Fibroblast of skin of right biceps (primary cell): ENCODE results near the gene JMJD4.
"Not testable (repeated sequence)": the region's sequence is repeated elsewhere in the genome, so short reads cannot be mapped to it uniquely, and the experiment has no call there.

ENCODE experiments used
- DNase-seq: peaks from one replicate; pipeline ENCODE4 v3.0.0-alpha.2; 2013

JMJD4 gene

DNA sequence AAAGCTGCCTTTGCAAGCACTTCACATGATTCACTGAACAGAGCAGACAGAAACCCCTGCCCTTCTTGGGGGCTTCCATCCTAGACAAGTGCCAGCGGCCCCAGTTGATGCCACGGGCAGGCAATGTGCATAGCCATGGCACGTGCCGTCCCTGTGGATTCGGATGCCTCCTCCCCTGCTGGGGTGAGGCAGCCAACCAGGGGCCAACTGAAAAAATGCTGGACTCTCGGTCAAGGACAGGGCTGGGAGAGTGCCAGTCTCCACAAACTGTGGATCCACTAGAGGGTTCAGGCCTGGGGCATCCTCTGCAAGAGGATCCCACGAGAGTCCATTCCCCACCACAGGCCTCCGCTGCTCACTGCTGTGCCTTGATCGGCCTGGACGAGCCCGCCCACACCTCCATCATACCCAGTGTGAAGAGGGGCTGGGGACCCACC, 3.8 kb downstream of the JMJD4 start:
- no peak for DNase-seq

DNA sequence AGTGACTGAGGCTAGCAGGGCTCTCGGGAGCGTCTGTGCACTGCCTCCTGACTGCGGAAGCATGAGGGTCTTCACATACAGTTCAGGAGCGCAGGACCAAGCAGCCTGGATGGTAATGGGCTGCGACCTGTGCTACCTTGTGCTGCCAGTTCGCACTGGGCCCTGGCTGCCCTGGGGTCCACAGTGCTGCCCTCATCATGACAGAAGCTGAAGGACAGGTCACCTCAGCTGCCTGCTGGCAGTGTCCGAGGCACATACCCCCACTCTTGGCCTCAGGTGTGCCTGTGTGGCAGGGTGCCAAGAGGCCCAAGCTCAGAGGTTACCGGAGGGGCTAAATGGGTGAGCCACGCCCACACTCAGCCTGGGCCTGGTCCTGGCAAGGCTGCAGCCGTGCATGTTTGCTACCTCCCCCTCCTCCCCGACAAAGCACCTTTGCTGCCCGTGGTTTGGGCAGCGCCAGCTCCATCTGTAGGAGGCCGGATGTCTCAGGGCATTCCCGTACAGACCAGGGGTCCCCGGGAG, 4.4 kb downstream of the JMJD4 start:
- no peak for DNase-seq

DNA sequence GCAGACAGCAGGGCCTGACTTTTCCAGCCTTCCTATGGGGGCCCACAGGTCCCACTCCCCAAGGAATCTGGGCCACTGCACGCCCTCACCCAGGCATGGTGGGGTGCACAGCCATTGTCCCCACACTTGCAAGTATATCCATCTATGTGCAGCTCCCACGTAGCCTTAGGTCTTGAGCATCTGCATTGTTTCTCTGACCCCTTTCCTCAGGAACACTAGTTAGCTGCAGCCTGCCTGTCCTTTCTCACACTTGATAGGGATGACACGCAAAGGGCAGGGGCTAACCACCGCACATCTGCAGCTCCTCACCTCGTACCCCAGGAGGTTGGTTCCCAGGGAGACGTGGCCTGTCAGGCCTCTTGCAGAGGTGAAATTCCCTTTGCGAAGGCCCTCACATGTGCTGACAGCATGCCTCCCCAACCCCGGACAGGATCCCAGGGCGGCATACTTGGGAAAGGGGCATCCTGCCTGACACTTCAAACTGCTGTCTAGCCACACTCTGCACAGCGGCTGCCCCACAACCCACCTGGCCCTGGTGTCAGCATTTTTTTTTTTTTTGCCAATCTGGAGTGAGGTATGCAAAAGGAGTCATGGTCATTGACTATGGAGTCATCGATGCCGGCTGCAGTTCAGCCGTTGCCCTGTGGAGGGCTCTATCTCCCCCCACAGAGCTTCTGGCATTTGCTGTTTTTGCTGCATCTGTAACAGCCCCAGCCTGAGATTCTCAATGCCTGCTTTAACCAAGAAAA, 5.0 kb downstream of the JMJD4 start:
- DNase-seq = peak; percentile 63

DNA sequence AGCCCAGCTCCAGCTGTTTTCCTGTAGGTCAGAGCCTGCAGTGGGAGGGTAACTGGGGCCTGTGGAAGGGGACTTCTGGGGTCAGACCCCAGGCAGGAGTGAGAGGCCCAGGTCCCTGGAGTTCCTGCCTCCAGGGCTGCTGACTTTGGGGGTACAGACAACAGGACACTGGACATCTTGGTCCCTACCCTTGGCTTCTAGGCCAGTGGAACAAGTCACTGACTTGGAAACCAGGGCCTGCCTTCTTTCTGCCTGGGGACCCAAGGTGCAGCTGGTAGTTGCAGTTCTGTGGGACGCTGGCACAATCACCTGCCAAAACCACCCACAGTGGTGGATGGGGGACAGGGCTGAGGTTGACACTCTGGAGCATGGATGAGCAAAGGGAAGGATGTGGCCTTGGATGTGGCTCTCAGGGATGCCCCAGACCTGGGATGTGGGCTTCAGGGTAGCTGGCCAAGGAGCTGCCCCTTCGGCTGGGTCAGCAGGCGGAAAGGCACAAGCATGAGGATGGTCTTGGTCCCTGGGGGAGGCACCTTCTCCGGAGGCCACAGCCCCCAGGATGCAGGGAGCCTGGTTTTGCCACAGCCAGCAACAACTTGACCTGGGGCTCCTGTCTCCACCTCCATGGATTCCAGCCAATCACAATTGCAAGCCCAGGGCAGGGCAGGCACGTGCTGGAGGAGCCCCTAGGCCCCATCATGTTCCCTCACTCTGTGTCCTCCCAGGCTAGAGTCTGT, 5.8 kb downstream of the JMJD4 start:
- DNase-seq = no peak

GRCh38 chr1:227728892-227729143, 6.3 kb downstream of the JMJD4 start:
- no peak for DNase-seq

DNA sequence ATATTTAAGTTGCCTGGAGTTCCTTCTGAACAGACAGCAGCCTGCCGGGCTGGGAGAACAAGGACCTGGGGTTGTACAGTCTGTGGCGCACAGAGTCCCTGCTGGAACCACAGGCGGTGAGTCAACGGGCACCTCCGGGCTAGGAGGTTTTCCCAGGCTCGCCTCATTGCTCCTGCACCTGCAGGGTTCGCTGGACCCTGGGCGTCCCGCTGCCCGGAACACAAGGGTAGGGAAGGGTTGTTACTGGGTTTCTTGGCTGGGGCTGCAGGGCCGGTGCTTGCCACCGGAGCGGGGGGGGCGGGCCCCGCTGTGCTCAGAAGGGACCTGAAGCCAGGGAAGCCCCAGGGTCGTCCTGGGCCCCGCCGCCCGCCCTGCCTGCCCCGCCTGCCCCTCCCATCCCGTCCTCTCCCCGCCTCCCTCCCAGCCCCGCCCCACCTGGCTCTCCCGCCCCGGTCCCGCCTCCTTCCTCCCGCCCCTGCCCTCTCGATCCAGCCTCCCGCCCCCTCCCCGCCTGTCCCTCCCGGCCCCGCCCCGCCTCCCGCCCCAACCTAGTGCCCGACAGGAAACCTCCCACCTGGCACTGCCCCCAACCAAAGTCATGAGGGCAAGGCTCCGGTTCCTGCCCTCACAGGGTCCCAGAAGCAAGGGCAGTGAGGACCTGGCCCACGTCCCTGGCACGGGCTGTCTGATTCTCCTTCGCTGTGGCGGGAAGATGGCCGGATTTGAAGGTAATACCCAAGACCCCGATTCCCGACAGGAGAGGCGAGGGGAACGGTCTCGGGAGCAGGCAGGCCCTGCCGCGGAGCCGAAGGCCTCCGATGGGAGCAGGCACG, 6.8 kb downstream of the JMJD4 start:
- DNase-seq = peak; percentile 51

DNA sequence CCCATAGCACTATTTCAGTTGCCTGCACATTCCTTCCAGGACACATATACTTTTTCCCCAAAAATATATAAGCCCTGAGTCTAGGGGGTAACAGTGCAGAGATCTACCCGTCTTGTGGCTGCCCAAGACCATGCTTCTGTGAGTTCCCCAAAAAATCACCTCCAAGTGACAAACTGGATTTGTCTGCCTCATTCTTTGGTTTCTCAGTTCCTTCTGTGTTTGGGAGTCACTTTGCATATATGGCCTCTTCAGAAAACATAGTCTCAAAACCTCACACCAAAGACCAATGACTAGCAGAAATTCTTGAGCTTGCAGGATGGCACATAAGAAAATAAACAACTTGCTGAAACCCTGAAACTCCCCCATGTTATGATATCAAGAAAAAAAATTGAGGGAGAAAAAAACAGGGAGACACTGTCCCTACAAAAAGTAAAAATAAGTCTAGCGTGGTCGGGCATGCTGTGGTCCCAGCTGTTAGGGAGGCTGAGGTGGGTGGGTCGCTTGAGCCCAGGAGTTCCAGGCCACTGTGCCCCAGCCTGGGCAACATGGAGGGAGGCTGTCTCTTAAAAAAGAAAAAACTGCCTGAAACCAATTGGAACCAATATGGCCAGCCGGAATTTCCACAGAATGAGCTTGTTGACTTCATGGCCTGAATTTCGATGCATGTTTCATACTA, 8.0 kb downstream of the JMJD4 start:
- no peak for DNase-seq

DNA sequence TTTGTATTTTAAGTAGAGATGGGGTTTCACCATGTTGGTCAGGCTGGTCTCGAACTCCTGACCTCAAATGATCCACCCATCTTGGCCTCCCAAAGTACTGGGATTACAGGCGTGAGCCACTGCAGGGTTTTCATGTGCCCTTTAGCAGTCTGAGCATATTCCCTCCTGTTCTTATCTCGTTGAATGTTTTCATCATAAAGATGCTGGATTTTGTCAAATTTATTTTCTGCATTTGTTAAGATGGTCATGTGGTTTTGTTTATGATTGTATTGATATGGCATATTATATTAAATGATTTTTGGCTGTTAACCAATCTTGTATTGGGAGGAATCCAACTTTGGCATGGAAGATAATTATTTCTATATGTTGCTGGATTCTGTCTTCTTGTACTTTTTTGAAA, 8.8 kb downstream of the JMJD4 start:
- DNase-seq = no peak

DNA sequence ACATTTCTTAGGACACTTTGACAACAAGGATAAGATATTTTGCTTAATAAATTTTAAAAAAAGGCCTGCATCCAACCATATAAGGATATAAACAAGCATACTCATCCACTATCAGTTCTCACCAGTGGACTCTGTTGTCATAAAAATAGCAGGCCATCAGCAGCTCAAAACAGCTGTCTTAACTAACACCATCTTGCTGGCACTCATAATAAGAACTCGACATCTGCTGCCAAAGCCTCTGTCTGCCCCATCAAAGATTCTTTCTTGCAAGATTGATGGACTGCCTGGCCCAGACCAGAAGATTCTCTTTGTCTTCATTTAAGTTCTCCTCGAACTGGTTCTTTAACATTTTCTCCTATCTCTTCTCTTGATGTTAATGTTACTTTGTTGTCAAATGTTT, 10.1 kb downstream of the JMJD4 start:
- DNase-seq = no peak

- DNase-seq = no peak
Observed at GRCh38 chr1:227723474-227723873, 11.6 kb downstream of the JMJD4 start.

DNA sequence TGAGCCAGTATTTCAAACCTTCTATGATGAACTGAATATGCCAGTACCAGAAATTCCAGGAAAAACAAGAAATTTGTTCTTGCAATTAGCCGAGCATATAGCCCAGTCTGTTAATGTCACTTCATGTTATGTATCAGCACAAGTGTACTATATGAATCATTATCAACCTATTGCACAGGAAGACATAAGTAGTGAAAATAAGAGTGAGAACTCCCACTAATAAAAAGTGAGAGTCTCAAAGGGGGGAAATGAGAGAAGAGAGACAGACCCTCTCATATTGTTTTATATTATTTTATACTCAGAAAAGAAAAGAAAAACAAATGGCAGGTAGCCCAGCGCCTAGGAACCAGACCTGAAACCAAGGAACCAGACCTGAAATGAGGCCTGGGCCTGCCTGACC, 16.2 kb downstream of the JMJD4 start:
- no peak for DNase-seq

DNA sequence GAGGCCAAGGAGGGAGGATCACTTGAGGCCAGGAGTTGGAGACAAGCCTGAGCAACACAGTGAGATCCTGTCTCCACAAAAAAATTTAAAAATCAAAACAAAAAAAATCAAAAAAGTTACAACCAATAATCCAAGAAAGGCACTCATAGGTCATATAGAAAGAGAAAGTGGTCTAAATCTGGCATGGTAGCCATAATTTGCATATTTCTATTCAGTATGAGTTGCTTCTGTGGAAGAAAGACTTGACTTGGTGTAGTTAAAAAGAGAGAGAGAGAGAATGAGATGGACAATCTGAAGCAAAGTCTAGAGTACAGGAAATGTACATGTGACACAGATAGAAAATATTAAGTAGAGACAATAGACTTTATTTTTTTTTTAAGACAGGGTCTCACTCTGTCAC, 22.5 kb downstream of the JMJD4 start:
- no peak for DNase-seq

- DNase-seq = not testable (repeated sequence)
Observed at GRCh38 chr1:227710474-227710873, 24.6 kb downstream of the JMJD4 start.

DNA sequence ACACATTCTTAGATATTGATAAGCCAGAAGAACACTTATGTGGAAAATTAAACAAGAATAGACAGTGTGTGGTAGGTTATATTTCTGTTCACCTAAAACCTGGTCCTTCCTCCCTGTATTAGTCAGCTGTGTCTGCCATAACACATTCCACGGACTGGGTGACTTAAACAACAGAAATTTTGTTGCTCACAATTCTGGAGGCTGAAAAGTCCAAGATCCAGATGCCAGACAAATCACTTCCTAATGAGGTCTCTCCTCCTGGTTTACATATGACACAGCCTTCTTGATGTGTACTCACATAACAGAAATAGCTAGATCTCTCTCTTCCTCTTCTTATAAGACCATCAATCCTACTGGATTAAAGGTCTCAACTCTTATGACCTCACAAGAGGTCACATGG, 25.7 kb downstream of the JMJD4 start:
- DNase-seq = no peak

DNA sequence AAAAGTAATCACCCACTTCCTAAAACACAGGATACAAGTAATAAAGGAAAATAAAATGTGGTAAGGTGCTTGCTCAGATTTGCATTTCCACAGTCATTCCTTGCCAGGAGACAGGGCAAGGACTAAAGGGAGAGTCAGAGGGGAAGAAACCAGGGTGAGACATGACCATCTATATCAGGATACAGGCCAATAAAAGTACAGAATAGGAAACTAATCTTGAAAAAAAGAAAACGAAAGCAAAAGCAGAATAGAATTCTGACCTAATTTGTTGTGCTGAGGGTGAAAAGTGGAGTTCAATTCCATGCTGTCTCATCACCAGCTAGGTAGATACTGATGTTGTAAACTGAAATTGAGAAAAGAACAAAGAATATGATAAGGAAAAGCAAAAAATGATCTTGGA, 27.3 kb downstream of the JMJD4 start:
- DNase-seq = no peak

DNA sequence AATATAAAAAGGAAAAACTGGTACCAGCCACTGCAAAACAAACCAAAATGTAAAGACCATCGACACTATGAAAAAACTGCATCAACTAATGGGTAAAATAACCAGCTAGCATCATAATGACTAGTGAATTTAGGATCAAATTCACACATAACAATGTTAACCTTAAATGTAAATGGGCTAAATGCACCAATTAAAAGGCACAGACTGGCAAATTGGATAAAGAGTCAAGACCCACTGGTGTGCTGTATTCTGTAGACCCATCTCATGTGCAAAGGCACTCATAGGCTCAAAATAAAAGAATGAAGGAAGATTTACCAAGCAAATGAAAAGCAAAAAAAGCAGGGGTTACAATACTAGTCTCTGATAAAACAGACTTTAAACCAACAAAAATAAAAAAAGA, 33.5 kb downstream of the JMJD4 start:
- not testable (repeated sequence) for DNase-seq

GRCh38 chr1:227697321-227697864, 37.7 kb downstream of the JMJD4 start:
- DNase-seq = no peak

- no peak for DNase-seq
Observed at GRCh38 chr1:227685807-227686206, 49.3 kb downstream of the JMJD4 start.
